C4-2B (cell line): ENCODE data around the gene MPI.

Experiments used
- CTCF ChIP-seq: fragments of 450-650 bp; conservative IDR thresholded peaks from 2 replicates; pipeline ENCODE4 v1.5.1; 2017; ENCODE audit warnings: mild to moderate bottlenecking
- ZFX ChIP-seq: fragments of 450-650 bp; IDR thresholded peaks from 2 replicates; pipeline ENCODE4 v1.6.1; 2017

GRCh38 chr15:74913041-74913440 is 23.2 kb downstream of the MPI start:
- TF ChIP-seq CTCF: no peak
- no peak for TF ChIP-seq ZFX
